Aorta (tissue), 5 donors: Measurements from ENCODE around the gene ACTR2. TPM values are rescaled to one million over a fixed set of nuclear protein-coding genes. Genes with fewer than 3 reads are reported as not detected.

Experiments used
- ATAC-seq: fragments of 200-7000 bp; cut with Tn5 transposase; one replicate; pipeline ENCODE4 v1.9.1; 2022; ENCODE audit warnings: moderate library complexity; ENCODE audit not compliant: low FRiP score
- DNase-seq, 2 donors: peaks; one replicate each; pipeline ENCODE4 v3.0.0-alpha.2; 2020
- H3K27ac ChIP-seq, 2 donors: one replicate each; pipeline ENCODE4 v1.5.1; 2013; ENCODE audit warnings: low read length in 2 of 2, mild to moderate bottlenecking in 2 of 2, moderate library complexity in 2 of 2, control low read depth in 1 of 2, inconsistent platforms in 1 of 2, low read depth in 1 of 2
- H3K27me3 ChIP-seq, 2 donors: one replicate each; pipeline ENCODE4 v1.6.1; 2013; ENCODE audit warnings: control low read depth in 1 of 2, low read length in 1 of 2, mild to moderate bottlenecking in 1 of 2, moderate library complexity in 1 of 2; ENCODE audit not compliant: insufficient read depth in 2 of 2, control insufficient read depth in 1 of 2
- H3K36me3 ChIP-seq, 2 donors: one replicate each; pipeline ENCODE4 v1.6.1; 2013; ENCODE audit warnings: control low read depth in 1 of 2, low read length in 1 of 2, mild to moderate bottlenecking in 1 of 2; ENCODE audit not compliant: insufficient read depth in 2 of 2, control insufficient read depth in 1 of 2
- H3K4me1 ChIP-seq, 2 donors: one replicate each; pipeline ENCODE4 v1.6.1; 2013; ENCODE audit warnings: low read length in 2 of 2, control low read depth in 1 of 2, mild to moderate bottlenecking in 1 of 2, moderate library complexity in 1 of 2; ENCODE audit not compliant: insufficient read depth in 2 of 2, control insufficient read depth in 1 of 2
- H3K4me3 ChIP-seq, 2 donors: one replicate each; pipeline ENCODE4 v1.5.1; 2013; ENCODE audit warnings: low read length in 2 of 2, control low read depth in 1 of 2, mild to moderate bottlenecking in 1 of 2
- H3K9me3 ChIP-seq: one replicate; pipeline ENCODE4 v1.6.1; 2013; ENCODE audit warnings: mild to moderate bottlenecking, low read length; ENCODE audit not compliant: control insufficient read depth
- WGBS, 2 donors: extraction: QIAGEN DNeasy Blood & Tissue Kit; methylation state at CpG; one replicate each; pipeline ENCODE4 v1.1.7; 2013; 5-methylcytosine and 5-hydroxymethylcytosine counted together
- intact Hi-C, 2 donors: fragments of 100-400 bp; cut with DNase I; formaldehyde crosslinking; loops; one replicate each; pipeline versions ENCODE4 v1.14.2 to v1.15.0; 2022
- polyA plus RNA-seq, 2 donors: library from polyadenylated mRNA; stranded (reverse); fragments of 200-250 nt; gene quantifications; one replicate each; pipeline ENCODE4 v1.2.3, GENCODE V29; 2013
- total RNA-seq, 2 donors: library from RNA; stranded (reverse); fragmentation: NEBNext Ultra II Directional; extraction: Animal tissue kit (Norgen Biotek cat#: 25700); gene quantifications; one replicate each; pipeline ENCODE4 v1.2.1, GENCODE V29; 2021
- donor health status: healthy with polysubstance abuse.
- donor health status: Bipolar disorder and iron deficiency.
- donor health status: DM: no; HTN: no; CAD: no.
- donor health status: DM: no; HTN: no; CAD: no.
- donor health status: DM: yes; HTN: yes; CAD: no.

ACTR2 gene
- total and polyA plus RNA-seq, 4 donors, result 78.1 to 255 (median 183) TPM

DNA sequence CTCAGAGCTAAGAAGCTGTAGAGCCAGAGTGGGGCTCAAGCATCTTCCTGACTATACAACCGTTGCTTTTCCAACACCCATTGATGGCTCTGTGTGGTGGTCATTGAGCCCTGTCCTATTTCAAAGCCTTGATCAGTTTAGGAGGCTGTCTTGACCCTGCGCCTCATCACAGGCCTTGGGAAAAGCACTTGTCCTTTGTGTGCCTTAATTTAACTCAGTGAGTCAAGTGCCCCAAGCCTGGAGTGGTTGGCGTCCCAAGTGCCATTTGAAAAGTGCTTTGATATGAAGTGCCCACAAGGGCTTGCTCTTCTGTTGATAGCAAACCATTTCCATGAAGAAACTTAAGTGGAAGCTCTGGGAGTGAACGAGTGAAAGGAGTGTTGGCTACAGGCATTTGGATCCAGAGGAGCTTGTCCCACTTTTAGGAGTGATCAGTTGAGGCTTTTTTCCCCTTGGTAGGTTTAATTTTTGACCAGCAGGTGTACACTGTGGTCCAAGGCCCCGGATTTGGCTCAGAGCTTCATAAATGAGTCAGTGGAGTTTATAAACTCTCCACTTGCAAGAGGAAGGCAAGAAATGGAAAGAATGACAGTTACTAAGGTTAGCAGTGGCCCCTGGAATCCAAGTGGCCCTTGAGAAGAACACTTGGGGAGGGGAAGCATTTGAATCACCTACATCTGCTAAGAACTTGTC is 50.3 kb downstream of the ACTR2 start:
- WGBS, 2 donors, result 78 to 80% methylated on average over 5 of the region's 5 CpGs
- Histone ChIP-seq H3K27ac (no peak overlapping the region), H3K4me3 (no peak overlapping the region), H3K4me1 (no peaks in the 10 kb centered on the region), H3K36me3 (no peaks in the 10 kb centered on the region), H3K27me3 (no peaks in the 10 kb centered on the region), H3K9me3 (no peaks in the 10 kb centered on the region)
- no peak for DNase-seq
- intact Hi-C loops, result no loop called here
- ATAC-seq, result no peak

DNA sequence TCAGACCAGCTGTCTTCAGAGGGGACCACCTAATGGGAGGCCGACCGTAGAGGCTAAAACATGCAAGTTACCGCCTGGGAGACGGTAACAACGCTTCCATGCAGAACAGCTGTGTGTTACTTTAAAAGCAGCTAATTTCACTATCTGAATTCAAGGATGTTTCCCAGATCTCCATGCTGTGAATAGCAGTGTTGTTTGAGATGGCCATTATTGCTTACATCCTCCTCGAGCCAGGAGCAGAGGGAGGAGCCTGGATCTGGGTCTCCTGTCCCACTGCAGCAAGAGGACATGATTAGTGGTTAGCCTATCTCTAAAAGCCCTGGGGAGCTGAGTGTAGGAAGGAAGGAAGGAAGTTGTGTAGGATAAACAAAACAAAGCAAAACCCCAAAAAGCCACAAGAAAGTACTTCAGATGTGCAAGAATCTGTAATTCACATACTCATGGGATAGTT is 50.9 kb downstream of the ACTR2 start:
- DNase-seq (no peak), ATAC-seq (no peak)
- H3K4me1 ChIP-seq, result no peaks in the 10 kb centered on the region
- H3K4me3 ChIP-seq, result no peak overlapping the region
- WGBS, 2 donors, result 73% methylated on average over 6 of the region's 6 CpGs
- H3K36me3 ChIP-seq, result no peaks in the 10 kb centered on the region
- H3K27ac ChIP-seq, result no peak overlapping the region
- no peaks in the 10 kb centered on the region for H3K9me3 ChIP-seq
- H3K27me3 ChIP-seq, result no peaks in the 10 kb centered on the region
- intact Hi-C loops, result no loop called here

DNA sequence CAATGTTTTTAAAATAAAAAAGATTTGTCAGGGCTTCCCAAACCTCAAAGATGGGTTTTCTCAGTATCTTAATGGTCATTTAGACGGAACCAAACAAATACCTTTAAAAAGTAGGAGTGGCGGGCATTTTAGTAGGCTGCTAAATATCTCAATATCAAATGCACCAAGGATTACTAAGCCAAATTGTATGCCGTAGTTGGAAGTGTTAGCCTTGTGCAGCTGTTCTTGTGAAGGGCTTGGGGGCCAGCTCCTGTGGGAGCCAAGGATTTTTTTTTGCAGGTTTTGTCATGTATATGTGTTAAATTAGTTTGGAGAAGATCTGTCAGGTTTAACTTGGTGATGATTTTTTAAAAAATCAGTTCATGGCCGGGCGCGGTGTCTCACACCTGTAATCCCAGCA is 52.1 kb downstream of the ACTR2 start:
- H3K4me1 ChIP-seq, result no peaks in the 10 kb centered on the region

DNA sequence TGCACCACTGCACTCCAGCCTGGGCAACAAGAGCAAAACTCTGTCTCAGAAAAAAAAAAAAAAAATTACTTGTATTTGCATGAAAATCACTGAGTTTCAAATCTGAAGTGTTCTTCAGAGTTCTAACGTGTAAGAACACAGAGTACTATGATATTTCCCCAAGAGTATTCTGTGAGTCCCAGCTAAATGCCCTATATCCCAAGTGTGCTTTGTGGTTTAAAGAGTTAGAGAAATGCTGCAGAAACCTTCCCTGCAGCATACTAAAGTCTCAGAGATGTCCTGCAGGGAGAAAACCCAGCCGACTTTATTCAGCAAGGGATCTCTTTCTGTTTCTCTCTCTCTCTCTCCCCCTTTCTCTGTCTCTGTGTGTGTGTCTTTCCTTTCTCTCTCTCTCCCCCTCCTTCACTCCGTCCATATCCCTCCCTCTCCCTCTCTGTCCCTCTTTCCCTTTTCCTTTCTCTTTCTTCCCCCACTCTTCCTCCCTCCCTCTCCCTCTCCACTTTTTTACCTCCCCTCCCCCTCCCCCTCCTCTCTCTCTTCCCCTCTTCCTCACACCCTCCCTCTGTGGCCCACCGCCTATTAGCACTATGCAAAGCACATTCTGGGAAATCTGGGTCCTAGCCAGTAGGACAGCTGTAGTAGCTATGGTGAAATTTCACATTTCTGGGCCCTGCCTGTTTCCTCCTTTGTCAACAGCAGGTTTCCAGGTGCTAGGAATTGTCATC is 54.2 kb downstream of the ACTR2 start:
- WGBS, 2 donors, result 52 to 58% methylated on average over 4 of the region's 4 CpGs
- Histone ChIP-seq H3K4me1 (no peaks in the 10 kb centered on the region), H3K4me3 (no peak overlapping the region), H3K27me3 (no peaks in the 10 kb centered on the region), H3K9me3 (no peaks in the 10 kb centered on the region), H3K36me3 (no peaks in the 10 kb centered on the region), H3K27ac (no peak overlapping the region)
- ATAC-seq, result no peak
- intact Hi-C loops, result no loop called here
- DNase-seq, result no peak

More for the DNA sequence above, 52.1 kb downstream of the ACTR2 start:
- no peaks in the 10 kb centered on the region for H3K27me3 ChIP-seq
- WGBS, 2 donors, result 87 to 92% methylated on average over 6 of the region's 6 CpGs
- no peak overlapping the region for H3K4me3 ChIP-seq
- H3K36me3 ChIP-seq, result no peaks in the 10 kb centered on the region
- no peaks in the 10 kb centered on the region for H3K9me3 ChIP-seq
- no peak overlapping the region for H3K27ac ChIP-seq
- intact Hi-C loops, result no loop called here
- ATAC-seq, result no peak
- no peak for DNase-seq

DNA sequence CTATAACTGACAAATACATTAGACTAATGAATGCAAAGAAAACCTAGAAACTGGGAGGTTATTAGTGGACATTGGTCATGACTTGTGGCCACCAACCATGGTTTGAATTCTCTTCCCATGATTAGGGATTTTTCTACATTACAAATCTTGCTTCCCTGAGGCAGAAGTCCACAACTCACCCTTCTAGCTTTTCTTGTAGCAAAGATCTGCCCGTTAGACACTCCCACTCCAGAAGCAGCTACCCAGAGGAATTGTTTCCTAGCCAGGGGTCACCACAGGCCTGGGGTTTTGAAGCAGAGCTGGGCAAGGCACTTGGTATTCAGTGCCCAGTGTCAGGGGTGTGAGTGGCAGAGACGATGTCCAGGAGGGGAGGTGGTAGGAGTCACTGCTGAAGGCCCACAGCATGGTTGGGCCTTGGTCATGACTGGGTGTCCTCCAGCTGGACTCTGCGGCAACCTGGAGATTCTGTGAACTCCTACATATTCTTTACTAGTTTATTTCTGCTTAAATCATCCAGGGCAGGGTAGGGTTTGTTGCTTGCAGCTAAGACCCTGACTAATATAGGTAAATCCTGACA is 54.9 kb downstream of the ACTR2 start:
- H3K4me3 ChIP-seq, result no peak overlapping the region
- no peak overlapping the region for H3K27ac ChIP-seq
- no peaks in the 10 kb centered on the region for H3K27me3 ChIP-seq
- no peak for ATAC-seq
- WGBS, 2 donors, result 79 to 83% methylated on average over 3 of the region's 3 CpGs
- DNase-seq, result no peak
- intact Hi-C loops, result no loop called here
- no peaks in the 10 kb centered on the region for H3K36me3 ChIP-seq
- H3K4me1 ChIP-seq, result no peaks in the 10 kb centered on the region
- no peaks in the 10 kb centered on the region for H3K9me3 ChIP-seq

DNA sequence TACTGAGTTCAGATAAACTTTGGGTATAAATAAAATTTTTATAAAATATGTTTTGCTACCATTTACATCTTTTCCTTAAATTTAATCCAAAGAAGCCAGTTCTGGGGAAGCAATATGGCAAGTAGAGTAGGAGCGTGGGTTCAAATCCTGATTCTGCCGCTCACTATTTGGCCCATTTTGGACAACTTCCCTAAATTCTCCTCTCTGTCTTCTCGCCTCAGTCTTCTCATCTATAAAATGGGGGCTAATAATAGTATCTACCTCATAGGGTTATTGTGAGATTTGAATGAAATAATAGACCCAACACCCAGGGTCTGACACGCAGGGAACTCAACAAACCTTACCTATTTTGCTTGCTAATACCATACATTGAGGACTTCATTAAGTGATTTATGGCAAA is 59.7 kb downstream of the ACTR2 start:
- Histone ChIP-seq H3K4me3 (no peak overlapping the region), H3K4me1 (no peaks in the 10 kb centered on the region), H3K36me3 (no peaks in the 10 kb centered on the region), H3K27me3 (no peaks in the 10 kb centered on the region), H3K9me3 (no peaks in the 10 kb centered on the region), H3K27ac (no peak overlapping the region)
- 95 to 97% methylated on average over 4 of the region's 4 CpGs for WGBS, 2 donors
- intact Hi-C loops, result no loop called here
- no peak for ATAC-seq
- no peak for DNase-seq

DNA sequence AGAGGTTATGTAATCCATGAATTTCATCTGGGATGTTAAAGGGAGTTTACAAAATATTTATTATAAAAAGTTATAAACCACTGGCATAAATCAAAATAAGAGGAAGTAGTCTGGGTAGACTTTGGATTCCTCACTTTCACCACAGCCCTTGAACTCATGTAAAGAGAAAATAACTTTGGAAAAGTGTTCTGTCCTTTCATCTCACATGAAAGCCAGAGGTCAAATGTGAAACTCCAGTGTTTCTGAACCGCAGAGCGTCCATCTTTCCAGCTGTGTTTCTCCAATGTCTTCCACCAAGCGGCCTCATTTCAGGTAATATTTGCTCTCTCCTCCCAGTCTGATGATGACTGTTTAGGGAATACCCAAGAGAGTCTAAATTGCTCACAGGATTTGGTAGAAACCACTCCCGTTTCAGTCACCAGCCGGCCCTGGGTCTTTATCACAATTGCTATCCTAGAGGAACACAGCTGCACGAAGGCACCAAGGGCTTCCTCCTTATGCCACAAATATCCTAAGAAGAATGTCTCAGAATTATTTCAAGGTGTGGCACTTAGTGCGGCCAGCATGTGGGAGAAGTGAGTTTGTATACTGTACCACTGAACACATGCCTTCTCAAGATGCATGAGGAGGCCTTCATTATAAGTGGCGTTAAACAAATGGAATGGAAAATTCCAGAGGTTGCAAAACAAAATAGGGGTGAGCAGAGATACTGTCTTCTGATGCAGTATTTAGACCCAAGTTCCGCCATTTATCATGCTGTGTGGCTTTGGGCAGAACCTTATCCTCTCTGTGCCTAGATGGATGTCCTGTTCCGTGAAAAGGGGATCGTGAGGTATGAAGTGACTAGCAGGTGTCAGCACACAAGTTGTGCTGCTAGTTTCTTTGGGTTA is 63.8 kb downstream of the ACTR2 start:
- ATAC-seq (no peak), DNase-seq (no peak)
- H3K4me1 ChIP-seq, result no peaks in the 10 kb centered on the region
- no peaks in the 10 kb centered on the region for H3K36me3 ChIP-seq
- WGBS, 2 donors, result 97% methylated on average over 11 of the region's 11 CpGs
- H3K9me3 ChIP-seq, result no peaks in the 10 kb centered on the region
- no peak overlapping the region for H3K27ac ChIP-seq
- no peak overlapping the region for H3K4me3 ChIP-seq
- intact Hi-C loops, result no loop called here
- H3K27me3 ChIP-seq, result no peaks in the 10 kb centered on the region

DNA sequence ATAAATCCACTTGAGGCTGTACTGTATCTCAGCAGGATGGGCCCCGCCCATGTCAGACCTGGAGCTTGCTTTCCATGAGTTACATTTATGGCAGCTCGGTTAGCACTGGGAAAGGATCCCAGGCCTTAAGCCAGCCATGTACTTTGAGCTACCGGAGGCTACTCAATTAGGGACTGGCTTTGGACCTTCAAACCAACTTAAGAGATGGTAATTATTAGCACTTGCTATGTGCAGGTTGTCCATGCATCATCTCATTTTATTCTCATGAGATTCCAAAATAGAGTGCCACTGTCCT is 64.4 kb downstream of the ACTR2 start:
- Histone ChIP-seq H3K27me3 (no peaks in the 10 kb centered on the region), H3K4me1 (no peaks in the 10 kb centered on the region), H3K36me3 (no peaks in the 10 kb centered on the region), H3K27ac (no peak overlapping the region), H3K9me3 (no peaks in the 10 kb centered on the region), H3K4me3 (no peak overlapping the region)
- ATAC-seq (no peak), DNase-seq (no peak)
- WGBS, 2 donors, result 77 to 78% methylated on average over 3 of the region's 3 CpGs
- intact Hi-C loops, result no loop called here
